Adipose tissue (tissue), 3 donors: Measurements from ENCODE around the gene SEMA5A. TPM values are rescaled to one million over a fixed set of nuclear protein-coding genes. Genes with fewer than 3 reads are reported as not detected.

Source experiments
- H3K27ac ChIP-seq: one replicate; pipeline ENCODE4 v1.5.1; 2013; ENCODE audit warnings: low read depth, low read length
- WGBS, 3 donors: extraction: QIAGEN DNeasy Blood & Tissue Kit; methylation state at CpG; one replicate each; pipeline ENCODE4 v1.1.7; 2013; 5-methylcytosine and 5-hydroxymethylcytosine counted together
- polyA plus RNA-seq, 3 donors: library from polyadenylated mRNA; stranded (reverse); fragments of 200-250 nt; gene quantifications; one replicate each; pipeline ENCODE4 v1.2.3, GENCODE V29; 2013
- donor health status: healthy with polysubstance abuse.
- donor health status: Bipolar disorder and iron deficiency.
- donor health status: healthy.

Gene SEMA5A
- polyA plus RNA-seq, 3 donors: 0.70 to 1.5 (median 1.2) TPM

GRCh38 chr5:9551567-9552537, 6.0 kb upstream of the SEMA5A start:
- 90 to 98% (median 94%) methylated on average over 4 of the region's 4 CpGs for WGBS, 3 donors

DNA sequence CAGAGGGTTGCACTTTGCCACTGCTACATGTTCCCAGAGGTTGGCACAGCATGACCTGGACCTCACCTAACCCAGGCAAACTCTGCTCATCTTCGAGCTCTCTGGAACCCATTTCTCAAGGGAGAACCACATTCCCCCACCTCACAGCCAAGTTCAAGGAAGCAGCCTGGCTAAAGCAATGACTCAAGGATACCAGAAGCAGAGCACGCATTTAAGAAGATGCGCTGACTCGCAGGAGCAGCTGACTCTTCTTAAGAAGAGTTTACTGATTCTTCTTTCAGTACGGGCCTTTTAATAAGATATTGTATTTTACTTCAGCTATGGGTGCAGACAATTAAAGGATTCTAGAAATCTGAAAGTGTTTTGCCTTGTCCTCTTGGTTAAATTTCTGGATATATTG, 4.1 kb upstream of the SEMA5A start:
- WGBS, 3 donors: 88 to 93% (median 93%) methylated on average over 5 of the region's 5 CpGs

More at GRCh38 chr5:9551567-9552537, 6.0 kb upstream of the SEMA5A start:
- no peak overlapping the region for H3K27ac ChIP-seq

DNA sequence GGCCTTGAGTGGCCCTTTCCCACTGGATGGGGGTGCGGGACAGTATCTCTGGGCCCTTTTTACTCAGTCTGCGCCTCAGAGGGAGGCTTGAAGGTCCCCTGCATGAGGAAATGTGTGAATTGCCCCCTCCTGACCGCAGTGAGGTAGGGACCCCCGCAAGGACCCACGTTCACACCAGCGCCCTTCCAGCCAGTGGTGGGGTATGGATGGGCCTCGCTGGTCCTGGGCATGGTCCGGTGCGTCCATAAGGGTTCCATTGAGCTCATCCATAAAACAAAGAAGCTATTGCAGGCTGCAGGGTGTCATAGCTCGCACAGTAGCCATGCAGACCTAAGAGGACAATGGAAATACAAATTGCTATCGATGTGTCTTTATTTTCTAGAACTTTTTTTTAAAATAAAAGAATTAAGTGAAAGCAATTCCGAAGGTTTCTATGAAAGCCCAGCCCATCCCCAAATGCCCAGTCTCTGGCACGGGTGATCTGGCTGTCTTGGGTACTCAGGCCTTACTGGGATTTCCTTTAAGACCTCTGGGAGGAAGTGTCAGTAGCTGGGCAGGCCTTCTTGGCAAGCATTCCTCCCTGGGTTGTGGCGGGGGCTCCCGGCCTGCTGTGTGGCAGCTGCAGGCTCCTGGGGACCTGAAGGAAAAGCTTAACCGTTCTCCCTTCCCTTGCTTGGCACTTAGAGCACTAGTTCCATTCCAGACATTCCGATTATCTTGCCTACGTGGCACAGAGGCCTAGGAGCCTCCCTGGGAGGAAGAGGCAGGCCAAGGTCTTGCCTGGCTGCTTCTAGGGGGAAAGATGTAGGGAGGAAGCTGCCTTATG, 1.5 kb upstream of the SEMA5A start:
- 26 to 51% (median 40%) methylated on average over 17 to 18 of the region's 18 CpGs for WGBS, 3 donors

More for the DNA sequence above, 4.1 kb upstream of the SEMA5A start:
- no peak overlapping the region for H3K27ac ChIP-seq

GRCh38 chr5:9545136-9545991, 511 bp downstream of the SEMA5A start:
- no peak overlapping the region for H3K27ac ChIP-seq
- 1% methylated on average over 72 to 82 of the region's 82 CpGs for WGBS, 3 donors

More for the DNA sequence above, 1.5 kb upstream of the SEMA5A start:
- no peak overlapping the region for H3K27ac ChIP-seq

- 1 to 2% (median 2%) methylated on average over 42 to 45 of the region's 45 CpGs for WGBS, 3 donors
- no peak overlapping the region for H3K27ac ChIP-seq
Measured at GRCh38 chr5:9544502-9545135, 1.3 kb downstream of the SEMA5A start.

GRCh38 chr5:9544056-9544455, 1.8 kb downstream of the SEMA5A start:
- no peak overlapping the region for H3K27ac ChIP-seq
- 9 to 23% (median 15%) methylated on average over 6 of the region's 6 CpGs for WGBS, 3 donors

- 62 to 81% (median 72%) methylated on average over 10 of the region's 10 CpGs for WGBS, 3 donors
- H3K27ac ChIP-seq: no peak overlapping the region
Measured at GRCh38 chr5:9543311-9543920, 2.5 kb downstream of the SEMA5A start.

DNA sequence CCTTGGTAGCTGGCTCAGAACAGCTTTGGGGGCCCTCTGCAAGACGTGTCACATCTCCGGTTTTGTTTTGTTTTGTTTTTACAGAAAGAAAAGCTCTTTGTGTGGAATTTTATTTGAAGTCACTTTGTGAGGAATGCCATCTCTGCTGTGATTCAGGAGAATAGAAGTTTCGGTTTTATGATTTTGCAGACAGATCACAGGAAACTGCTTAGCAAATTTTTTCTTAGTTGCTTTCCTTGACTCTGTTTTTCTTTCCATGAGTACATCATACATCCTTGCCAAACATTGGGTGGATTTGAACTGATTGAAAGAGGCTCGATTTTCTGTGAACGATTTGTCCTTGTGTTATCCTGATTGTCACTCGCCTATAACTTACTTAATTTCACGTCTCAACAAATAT, 5.1 kb downstream of the SEMA5A start:
- WGBS, 3 donors: 52 to 63% (median 59%) methylated on average over 7 of the region's 7 CpGs
- no peak overlapping the region for H3K27ac ChIP-seq

DNA sequence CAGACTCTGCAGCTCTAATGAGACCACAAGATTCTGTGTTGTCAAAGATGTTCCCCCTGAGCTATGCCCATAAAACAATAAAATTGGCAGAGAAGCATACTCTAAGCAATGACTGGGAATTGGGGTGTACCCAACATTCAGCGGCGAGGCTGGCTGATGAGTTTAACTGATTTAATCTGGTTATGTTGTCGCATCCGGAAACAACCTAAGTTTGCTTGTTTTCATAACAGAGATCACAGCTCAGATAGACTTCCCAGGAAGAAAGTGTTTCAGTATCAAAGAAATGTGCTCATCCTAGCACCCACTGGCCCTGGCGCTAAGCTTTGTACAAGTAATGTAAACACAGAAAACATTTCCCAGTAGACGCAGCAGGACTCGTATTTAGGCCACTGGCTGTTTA, 7.4 kb downstream of the SEMA5A start:
- 69 to 75% (median 73%) methylated on average over 7 of the region's 7 CpGs for WGBS, 3 donors
- no peak overlapping the region for H3K27ac ChIP-seq

DNA sequence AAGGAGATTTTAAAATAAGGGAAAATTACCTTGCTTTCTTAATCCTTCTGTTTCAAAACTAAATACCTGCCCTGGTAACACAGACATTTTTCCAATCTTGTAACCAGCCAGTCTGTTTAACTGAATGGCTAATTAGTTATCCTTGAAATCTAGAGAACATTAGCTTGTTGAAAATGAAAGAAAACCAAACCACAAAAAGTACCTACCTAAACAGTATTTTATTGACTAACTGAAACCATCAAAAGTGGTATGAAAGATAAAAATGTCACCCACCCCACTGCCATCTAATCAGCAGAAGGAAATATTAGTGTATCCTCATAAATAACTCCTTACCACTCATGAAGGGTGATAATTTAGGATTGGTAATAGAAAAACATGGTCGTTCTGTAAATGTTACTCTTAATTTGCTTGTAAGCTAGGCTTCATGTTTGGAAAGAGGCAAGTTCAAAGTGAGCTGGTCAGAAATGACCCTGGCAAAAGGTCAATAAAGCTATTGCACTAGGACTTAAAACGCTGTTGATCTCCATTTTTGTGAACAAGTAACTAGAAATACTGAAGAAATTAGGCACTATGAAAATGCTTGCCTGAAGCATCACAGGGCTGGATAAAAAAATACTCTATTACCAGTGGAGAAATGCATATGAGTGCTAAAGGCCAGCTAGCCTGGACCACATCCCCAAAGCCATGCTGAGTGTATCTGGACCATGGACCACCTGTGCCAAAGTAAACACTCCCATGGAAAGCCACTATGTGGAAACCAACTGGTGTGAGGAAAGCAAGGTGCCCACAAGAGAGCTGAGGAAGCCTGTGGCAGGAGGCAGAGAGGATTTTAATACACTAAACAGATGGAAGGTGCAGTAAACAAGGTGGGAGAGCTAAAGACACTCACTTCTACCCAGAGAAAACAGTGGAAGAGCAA, 8.4 kb downstream of the SEMA5A start:
- H3K27ac ChIP-seq: no peak overlapping the region
- WGBS, 3 donors: 78 to 84% (median 83%) methylated on average over 2 of the region's 2 CpGs

- no peak overlapping the region for H3K27ac ChIP-seq
- WGBS, 3 donors: 68 to 77% (median 68%) methylated on average over 2 of the region's 2 CpGs
Measured at GRCh38 chr5:9536717-9537116, 9.2 kb downstream of the SEMA5A start.

GRCh38 chr5:9534881-9535517, 10.9 kb downstream of the SEMA5A start:
- 75 to 86% (median 77%) methylated on average over 15 of the region's 15 CpGs for WGBS, 3 donors
- no peak overlapping the region for H3K27ac ChIP-seq

- 86 to 93% (median 89%) methylated on average over 7 of the region's 7 CpGs for WGBS, 3 donors
- no peak overlapping the region for H3K27ac ChIP-seq
Measured at GRCh38 chr5:9533562-9534364, 12.1 kb downstream of the SEMA5A start.

DNA sequence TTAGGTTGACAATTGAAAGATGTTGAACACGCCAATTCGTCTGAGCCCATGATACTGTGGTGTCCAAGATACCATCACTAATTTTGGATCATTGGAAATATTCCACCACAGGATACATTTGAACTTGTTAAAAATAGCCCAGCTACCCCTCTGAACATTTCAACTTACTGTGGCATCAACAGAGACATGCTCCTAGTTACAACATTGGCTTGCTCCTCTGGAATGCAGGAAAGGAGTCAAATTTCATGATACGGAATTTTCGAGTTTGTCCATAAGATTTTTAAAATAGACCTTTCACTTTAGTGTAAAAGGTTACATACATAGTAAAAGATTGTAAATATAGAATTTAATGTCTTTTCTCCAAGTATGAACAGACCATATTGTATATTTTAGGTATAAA, 12.8 kb downstream of the SEMA5A start:
- WGBS, 3 donors: 75 to 81% (median 76%) methylated on average over 4 of the region's 4 CpGs
- no peak overlapping the region for H3K27ac ChIP-seq

DNA sequence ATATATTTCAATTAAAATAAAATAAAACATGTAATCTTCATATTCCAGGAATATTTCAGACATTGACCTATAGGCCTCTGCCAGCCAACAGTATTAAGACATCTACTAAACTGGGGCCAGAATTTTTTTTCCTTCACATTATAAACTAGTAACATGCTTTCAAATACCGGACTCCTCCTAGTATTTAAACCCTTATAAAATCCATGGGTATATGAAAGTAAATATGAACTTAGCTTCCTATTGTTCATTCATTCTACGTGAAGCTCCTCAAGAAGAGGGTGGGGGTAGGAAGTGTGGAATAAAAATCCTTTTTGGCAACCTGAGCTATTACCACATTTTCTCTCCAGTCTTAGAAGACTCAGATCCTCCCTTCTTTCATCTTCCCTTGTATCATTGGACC, 16.4 kb downstream of the SEMA5A start:
- H3K27ac ChIP-seq: no peak overlapping the region
- WGBS, 3 donors: 81 to 90% (median 87%) methylated on average over 2 of the region's 2 CpGs
